GM10847 (cell line): ENCODE results near the gene ACYP2.

Source experiments
- POLR2A ChIP-seq: IDR thresholded peaks from 2 replicates; pipeline ENCODE4 v1.6.1; 2011; ENCODE audit not compliant: insufficient read length; ENCODE audit errors: extremely low read depth

ACYP2 gene

GRCh38 chr2:54239427-54239826, 124.0 kb downstream of the ACYP2 start:
- TF ChIP-seq POLR2A = no peak

GRCh38 chr2:54240515-54241469, 125.4 kb downstream of the ACYP2 start:
- no peak for TF ChIP-seq POLR2A

- no peak for TF ChIP-seq POLR2A
Measured at GRCh38 chr2:54247115-54247514, 131.7 kb downstream of the ACYP2 start.

GRCh38 chr2:54249629-54250028, 134.2 kb downstream of the ACYP2 start:
- TF ChIP-seq POLR2A = no peak

- no peak for TF ChIP-seq POLR2A
Measured at GRCh38 chr2:54254180-54254579, 138.8 kb downstream of the ACYP2 start.

GRCh38 chr2:54255230-54256090, 140.0 kb downstream of the ACYP2 start:
- no peak for TF ChIP-seq POLR2A

GRCh38 chr2:54256091-54256694, 140.8 kb downstream of the ACYP2 start, which contains the start of gene TSPYL6:
TSS of gene TSPYL6 (minus strand) at chr2:54256229. CDS start at chr2:54256151, 78 bp downstream.
- TF ChIP-seq POLR2A = no peak

- TF ChIP-seq POLR2A = no peak
Measured at GRCh38 chr2:54258166-54258565, 142.8 kb downstream of the ACYP2 start.

- TF ChIP-seq POLR2A = no peak
Measured at GRCh38 chr2:54259413-54260240, 144.2 kb downstream of the ACYP2 start.

- no peak for TF ChIP-seq POLR2A
Measured at GRCh38 chr2:54260241-54260595, 144.8 kb downstream of the ACYP2 start.

- no peak for TF ChIP-seq POLR2A
Measured at GRCh38 chr2:54261537-54261936, 146.1 kb downstream of the ACYP2 start.

GRCh38 chr2:54262015-54262765, 146.8 kb downstream of the ACYP2 start:
- TF ChIP-seq POLR2A = no peak

- no peak for TF ChIP-seq POLR2A
Measured at GRCh38 chr2:54267577-54267976, 152.2 kb downstream of the ACYP2 start.

GRCh38 chr2:54271189-54271588, 155.8 kb downstream of the ACYP2 start:
- no peak for TF ChIP-seq POLR2A
